Small intestine (tissue), 16 donors: Measurements from ENCODE around the gene GAREM1. TPM values are rescaled to one million over a fixed set of nuclear protein-coding genes. Genes with fewer than 3 reads are reported as not detected.
"Not testable (repeated sequence)": the region's sequence is repeated elsewhere in the genome, so short reads cannot be mapped to it uniquely, and the experiment has no call there.

ENCODE experiments used
- DNase-seq, 2 donors: peaks; one replicate each; pipeline versions ENCODE4 v3.0.0 to v3.0.0-alpha.2; 2013
- FAIRE-seq: peaks from 2 replicates; lab custom pipeline; 2012; peaks lifted over from hg19 to GRCh38; lab: Jason Lieb, UNC
- H3K27ac ChIP-seq, 3 donors: one replicate each; pipeline ENCODE4 v1.5.1; 2013; ENCODE audit warnings: low read length in 2 of 3, mild to moderate bottlenecking in 2 of 3, control low read depth in 1 of 3, inconsistent platforms in 1 of 3, low read depth in 1 of 3, moderate library complexity in 1 of 3
- H3K27me3 ChIP-seq, 3 donors: one replicate each; pipeline ENCODE4 v1.6.1; 2013; ENCODE audit warnings: low read length in 3 of 3, inconsistent platforms in 1 of 3; ENCODE audit not compliant: control insufficient read depth in 3 of 3, insufficient read depth in 3 of 3
- H3K36me3 ChIP-seq, 3 donors: one replicate each; pipeline ENCODE4 v1.6.1; 2013; ENCODE audit warnings: low read length in 3 of 3, inconsistent platforms in 1 of 3, low read depth in 1 of 3, mild to moderate bottlenecking in 1 of 3, moderate library complexity in 1 of 3; ENCODE audit not compliant: control insufficient read depth in 3 of 3, insufficient read depth in 2 of 3
- H3K4me1 ChIP-seq, 3 donors: one replicate each; pipeline ENCODE4 v1.6.1; 2013; ENCODE audit warnings: low read length in 2 of 3, inconsistent platforms in 1 of 3, low read depth in 1 of 3, mild to moderate bottlenecking in 1 of 3, moderate library complexity in 1 of 3; ENCODE audit not compliant: control insufficient read depth in 3 of 3, insufficient read depth in 2 of 3
- H3K4me3 ChIP-seq, 3 donors: one replicate each; pipeline ENCODE4 v1.5.1; 2013; ENCODE audit warnings: low read length in 3 of 3, control low read depth in 1 of 3, inconsistent platforms in 1 of 3, low read depth in 1 of 3, mild to moderate bottlenecking in 1 of 3, moderate library complexity in 1 of 3
- H3K9me3 ChIP-seq, 2 donors: one replicate each; pipeline ENCODE4 v1.6.1; 2013; ENCODE audit warnings: low read depth in 1 of 2, low read length in 1 of 2; ENCODE audit not compliant: control insufficient read depth in 2 of 2, insufficient read depth in 1 of 2
- WGBS, 3 donors: extraction: QIAGEN DNeasy Blood & Tissue Kit; methylation state at CpG; one replicate each; pipeline ENCODE4 v1.1.7; 2013; 5-methylcytosine and 5-hydroxymethylcytosine counted together
- long read RNA-seq, 10 donors: transcript quantifications; one replicate each; lab custom pipeline, GENCODE V29; 2026
- polyA plus RNA-seq, 4 donors: library from polyadenylated mRNA; stranded (reverse) in 3 of 4; unstranded in 1 of 4; fragments of 200-250 nt in 3 of 4; fragments of 120-200 nt in 1 of 4; gene quantifications; one replicate each; pipeline versions ENCODE4 v1.2.1 to v1.2.3, GENCODE V29; 2013
- donor health status: healthy with polysubstance abuse.
- donor health status: control.
- donor health status: control.
- donor health status: Bipolar disorder and iron deficiency.
- donor health status: healthy.

The GAREM1 gene
- polyA plus RNA-seq: 10 to 100 TPM in 1 of 4 donors, 1 to 10 TPM in 3; 1.9 to 12.8 (median 4.0) TPM
- long read RNA-seq, donor 1: 0 reads
- long read RNA-seq, donor 2, full-length matches to known transcripts: 3 of 3 reads
- long read RNA-seq, donor 2, partial matches to known transcripts: 0 of 3 reads
- long read RNA-seq, donor 2, other reads (novel, unspliced or antisense): 0 of 3 reads
- long read RNA-seq, donor 3, partial matches to known transcripts: 6 of 6 reads
- long read RNA-seq, donor 3, other reads (novel, unspliced or antisense): 0 of 6 reads
- long read RNA-seq, donor 4: 0 reads
- long read RNA-seq, donor 5: 0 reads
- long read RNA-seq, donor 6: 0 reads
- long read RNA-seq, donor 7, full-length matches to known transcripts: 2 of 91 reads
- long read RNA-seq, donor 7, partial matches to known transcripts: 89 of 91 reads
- long read RNA-seq, donor 7, other reads (novel, unspliced or antisense): 0 of 91 reads
- long read RNA-seq, donor 8, partial matches to known transcripts: 15 of 15 reads
- long read RNA-seq, donor 8, other reads (novel, unspliced or antisense): 0 of 15 reads
- long read RNA-seq, donor 9, partial matches to known transcripts: 0 of 1 reads
- long read RNA-seq, donor 9, other reads (novel, unspliced or antisense): 0 of 1 reads
- long read RNA-seq, donor 10, full-length matches to known transcripts: 4 of 4 reads
- long read RNA-seq, donor 10, partial matches to known transcripts: 0 of 4 reads
- long read RNA-seq, donor 10, other reads (novel, unspliced or antisense): 0 of 4 reads

DNA sequence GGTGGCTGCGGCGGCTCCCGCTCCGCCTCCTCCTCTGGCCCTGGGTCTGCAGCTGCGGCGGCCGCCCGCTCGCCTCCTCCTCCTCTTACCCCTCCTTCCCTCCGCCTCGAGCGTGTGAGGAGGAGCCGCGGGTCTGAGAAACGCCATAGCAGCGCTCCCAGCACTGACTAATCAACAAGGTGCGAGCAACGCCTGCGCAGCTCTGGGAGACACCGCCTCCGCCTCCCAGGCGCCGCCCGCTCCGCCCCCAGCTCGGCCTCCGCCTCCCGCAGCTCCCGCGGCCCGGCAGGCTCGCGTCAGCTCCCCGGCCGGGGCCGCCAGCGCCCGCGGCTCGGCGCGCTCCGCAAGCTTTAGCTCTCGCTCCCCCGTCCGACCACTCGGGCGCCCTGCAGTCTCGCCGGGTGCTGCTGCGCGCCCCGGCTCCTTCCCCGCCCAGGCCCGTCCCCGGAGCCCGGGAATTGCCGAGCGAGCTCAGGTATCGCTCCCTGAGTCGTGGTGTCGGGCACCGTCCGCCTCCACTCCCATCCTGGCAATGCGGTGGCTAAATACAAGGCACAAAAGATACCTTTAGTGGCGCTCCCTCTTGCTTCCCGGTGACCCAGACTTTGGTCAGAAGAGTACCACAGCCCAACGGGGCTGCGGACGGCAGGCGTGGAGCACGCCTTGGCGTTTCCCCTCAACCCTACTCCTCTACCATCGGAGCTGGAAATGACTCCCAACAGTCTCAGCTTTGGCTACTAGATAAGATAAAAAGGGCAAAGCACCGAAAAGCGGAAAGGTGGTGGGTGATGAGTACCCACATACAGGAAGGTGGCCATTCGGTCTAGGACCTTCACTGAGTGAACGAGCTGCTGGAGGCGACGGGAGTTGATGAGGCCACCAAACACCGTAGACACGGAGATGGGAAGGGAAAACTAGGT, at the start of gene GAREM1:
Gene GAREM1 (minus strand): TSS at position 169 of the 920 bp plus-strand sequence. CDS start 454 bp downstream, outside the sequence.
- DNase-seq (peak; percentile 97 to 98), FAIRE-seq (no peak)
- Histone ChIP-seq H3K36me3 (no peaks in the 10 kb centered on the region), H3K4me3 (peak within 1 kb of the TSS; percentile 63 to 88 (median 71)), H3K27me3 (no peaks in the 10 kb centered on the region), H3K4me1 (peaks cover 0 to 7% (median 2%) of the 10 kb centered on the region in 3 donors), H3K27ac (peak within 1 kb of the TSS; percentile 75 to 93 (median 77)), H3K9me3 (no peaks in the 10 kb centered on the region)
- WGBS, 3 donors: 1 to 2% (median 1%) methylated on average over 52 to 82 of the region's 82 CpGs

DNA sequence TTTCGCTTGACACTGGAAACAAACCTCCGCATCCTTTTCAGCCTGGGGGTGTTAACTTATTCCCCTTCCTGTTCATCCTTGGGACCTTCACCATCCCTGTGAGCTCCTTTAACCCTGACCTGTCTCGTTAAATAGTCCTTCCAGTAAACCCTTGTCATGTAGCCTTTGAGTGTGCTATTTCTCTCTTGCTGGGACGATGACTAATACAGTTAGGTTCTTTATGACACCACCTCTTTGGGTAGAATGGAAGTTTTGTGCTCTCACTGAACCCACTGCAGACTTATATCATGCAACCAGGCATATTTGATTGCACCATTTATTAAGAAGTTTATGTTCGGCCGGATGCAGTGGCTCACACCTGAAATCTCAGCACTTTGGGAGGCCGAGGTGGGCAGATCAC, 40.5 kb upstream of the GAREM1 start:
- FAIRE-seq: no peak
- H3K36me3 ChIP-seq: no peaks in the 10 kb centered on the region
- no peak for DNase-seq
- H3K9me3 ChIP-seq: no peaks in the 10 kb centered on the region
- no peaks in the 10 kb centered on the region for H3K4me1 ChIP-seq
- no peak overlapping the region for H3K27ac ChIP-seq
- no peak overlapping the region for H3K4me3 ChIP-seq
- no peaks in the 10 kb centered on the region for H3K27me3 ChIP-seq
- WGBS, 3 donors: 81 to 93% (median 91%) methylated on average over 7 of the region's 7 CpGs

DNA sequence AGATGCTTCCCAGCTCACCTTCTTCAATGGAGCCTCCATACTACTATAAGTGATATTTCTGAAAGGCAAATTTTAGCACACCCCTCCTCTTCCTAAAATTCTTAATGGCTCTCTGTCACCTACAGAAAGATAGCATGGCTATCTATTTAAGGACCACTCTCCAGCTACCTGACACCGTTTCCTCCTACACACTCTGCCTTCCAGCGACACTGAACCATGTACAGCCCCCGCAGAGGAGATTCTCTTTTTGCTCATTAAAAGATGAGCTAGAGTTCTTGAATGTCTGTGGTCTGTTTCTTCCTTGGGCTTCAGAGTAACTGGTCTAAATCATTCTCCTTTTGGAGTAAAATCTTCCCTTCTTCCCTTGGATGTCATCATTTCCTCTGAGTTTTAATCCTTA, 38.4 kb upstream of the GAREM1 start:
- Histone ChIP-seq H3K4me1 (no peaks in the 10 kb centered on the region), H3K27me3 (no peaks in the 10 kb centered on the region), H3K4me3 (no peak overlapping the region), H3K27ac (no peak overlapping the region), H3K36me3 (no peaks in the 10 kb centered on the region), H3K9me3 (no peaks in the 10 kb centered on the region)
- no peak for DNase-seq
- WGBS, 3 donors: 86 to 97% (median 87%) methylated on average over 3 of the region's 3 CpGs
- FAIRE-seq: no peak

DNA sequence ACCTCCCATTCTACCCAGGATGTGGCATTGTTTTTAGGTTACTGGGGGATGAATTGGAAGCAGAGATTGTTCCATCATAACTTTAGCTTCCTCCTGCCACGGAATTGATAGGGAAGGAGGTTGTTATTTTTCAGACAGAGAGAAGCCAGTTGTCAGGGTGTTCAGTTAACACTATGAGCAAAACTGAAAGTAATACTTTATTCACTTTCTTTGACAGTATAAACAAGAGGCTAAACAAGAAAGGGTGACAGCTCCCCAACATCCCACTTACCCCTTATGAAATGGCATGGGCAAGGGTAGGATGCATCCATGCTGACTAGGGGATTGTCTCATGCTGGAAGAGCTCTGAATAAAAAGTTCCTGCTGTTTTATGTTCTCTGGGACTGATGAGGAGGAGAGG, 36.4 kb upstream of the GAREM1 start:
- FAIRE-seq: no peak
- H3K36me3 ChIP-seq: no peaks in the 10 kb centered on the region
- DNase-seq: no peak
- no peak overlapping the region for H3K27ac ChIP-seq
- 32 to 46% (median 39%) methylated on average over 1 of the region's 1 CpG for WGBS, 3 donors
- H3K4me1 ChIP-seq: no peaks in the 10 kb centered on the region
- H3K4me3 ChIP-seq: no peak overlapping the region
- peaks cover 0 to 3% (median 0%) of the 10 kb centered on the region in 3 donors for H3K27me3 ChIP-seq
- no peaks in the 10 kb centered on the region for H3K9me3 ChIP-seq

DNA sequence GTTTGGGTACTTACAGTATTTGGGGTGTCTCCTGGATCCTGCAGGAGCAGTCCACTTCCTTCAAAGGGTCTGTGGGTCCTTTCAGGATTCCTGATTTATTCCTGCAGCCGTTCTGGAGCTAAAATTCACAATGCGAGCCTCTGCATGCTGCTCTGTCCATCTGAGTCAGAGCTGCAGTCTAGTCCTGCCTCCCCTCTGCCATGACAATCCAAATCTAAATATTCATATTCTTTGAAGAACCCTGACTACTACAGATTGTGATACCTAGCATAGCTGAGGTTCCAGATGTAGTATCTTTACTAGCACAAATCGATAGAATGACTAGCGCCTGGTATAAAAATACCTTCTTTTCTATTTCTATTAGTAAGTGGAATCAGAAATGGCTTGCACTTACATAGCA, 31.3 kb upstream of the GAREM1 start:
- H3K4me1 ChIP-seq: no peaks in the 10 kb centered on the region
- FAIRE-seq: no peak
- 92 to 95% (median 93%) methylated on average over 4 of the region's 4 CpGs for WGBS, 3 donors
- H3K27me3 ChIP-seq: peaks cover 0 to 3% (median 2%) of the 10 kb centered on the region in 3 donors
- H3K4me3 ChIP-seq: no peak overlapping the region
- H3K27ac ChIP-seq: no peak overlapping the region
- H3K36me3 ChIP-seq: no peaks in the 10 kb centered on the region
- DNase-seq: no peak
- H3K9me3 ChIP-seq: peaks cover 0 to 10% of the 10 kb centered on the region in 2 donors

DNA sequence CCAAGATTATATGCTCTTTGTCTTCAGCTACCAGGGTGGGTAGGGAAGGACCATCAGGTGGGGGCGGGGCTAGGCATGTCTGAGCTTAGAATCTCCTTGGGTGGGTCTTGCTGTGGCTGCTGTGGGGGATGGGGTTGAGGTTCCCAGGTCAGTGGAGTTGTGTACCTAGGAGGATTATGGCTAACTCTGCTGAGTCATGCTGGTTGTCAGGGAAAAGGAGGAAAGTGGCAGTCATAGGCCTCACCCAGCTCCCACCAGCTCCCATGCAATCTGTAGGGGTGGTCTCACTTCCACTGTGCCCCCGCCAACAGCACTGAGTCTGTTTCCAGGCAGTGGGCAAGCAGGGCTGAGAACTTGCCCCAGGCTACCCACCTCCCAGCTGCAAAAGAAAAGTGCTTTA, 30.6 kb upstream of the GAREM1 start:
- not testable (repeated sequence) for H3K36me3 ChIP-seq, H3K9me3 ChIP-seq, H3K27ac ChIP-seq, H3K27me3 ChIP-seq, H3K4me3 ChIP-seq, H3K4me1 ChIP-seq, DNase-seq, FAIRE-seq
- 86 to 95% (median 88%) methylated on average over 2 of the region's 2 CpGs for WGBS, 3 donors

DNA sequence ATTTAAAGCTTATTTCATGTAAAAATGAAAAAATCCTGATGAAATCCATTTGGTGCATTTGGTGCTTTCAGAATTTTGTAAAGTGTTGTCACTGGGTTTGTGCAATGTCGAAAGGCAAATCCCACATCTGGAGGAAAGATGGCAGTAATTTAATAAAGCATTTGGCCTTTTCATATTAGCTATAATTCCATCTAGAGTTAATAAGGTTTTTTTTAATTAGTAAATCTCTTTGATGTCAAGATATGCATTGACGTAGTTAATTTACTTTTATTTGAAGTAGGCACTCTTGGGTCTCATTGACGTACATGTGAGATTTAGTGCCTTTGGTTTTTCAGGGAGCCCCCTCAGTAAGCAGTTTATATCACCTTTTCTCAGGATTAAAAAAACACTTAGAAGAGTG, 12.3 kb upstream of the GAREM1 start:
- Histone ChIP-seq H3K27me3 (no peaks in the 10 kb centered on the region), H3K36me3 (no peaks in the 10 kb centered on the region), H3K27ac (no peak overlapping the region), H3K4me3 (no peak overlapping the region), H3K9me3 (no peaks in the 10 kb centered on the region), H3K4me1 (peaks cover 0 to 3% (median 0%) of the 10 kb centered on the region in 3 donors)
- 90 to 98% (median 93%) methylated on average over 3 of the region's 3 CpGs for WGBS, 3 donors
- no peak for FAIRE-seq
- no peak for DNase-seq

DNA sequence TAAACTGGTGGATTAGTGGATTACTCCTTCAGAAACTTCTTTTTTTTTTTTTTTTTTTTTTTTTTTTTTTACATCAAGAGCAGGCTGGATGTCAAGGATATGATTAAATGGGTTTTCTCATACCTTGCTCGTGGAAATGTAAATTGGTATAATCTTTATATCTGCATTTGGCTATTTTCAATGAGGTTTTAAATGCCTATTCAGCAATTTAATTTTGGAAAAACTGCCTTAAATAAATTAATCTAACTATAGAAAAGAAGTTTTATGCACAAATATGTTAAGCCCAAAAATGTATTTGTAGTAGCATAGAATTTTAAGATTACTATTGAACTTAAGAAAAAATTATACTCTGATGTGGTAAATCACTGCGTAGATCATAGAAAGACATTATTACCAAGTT, 11.4 kb upstream of the GAREM1 start:
- Histone ChIP-seq H3K27me3 (no peaks in the 10 kb centered on the region), H3K36me3 (no peaks in the 10 kb centered on the region), H3K9me3 (no peaks in the 10 kb centered on the region), H3K4me1 (peaks cover 0 to 3% (median 0%) of the 10 kb centered on the region in 3 donors), H3K27ac (no peak overlapping the region), H3K4me3 (no peak overlapping the region)
- 74 to 92% (median 83%) methylated on average over 2 of the region's 2 CpGs for WGBS, 3 donors
- peak; percentile 23 for FAIRE-seq
- no peak for DNase-seq
